Astrocyte (in vitro differentiated cells and primary cell): ENCODE measurements around the gene ANKRD12.

Source experiments
- CTCF ChIP-seq: IDR thresholded peaks from 2 replicates; pipeline ENCODE4 v1.5.1; 2011; ENCODE audit warnings: low read depth, mild to moderate bottlenecking, inconsistent platforms, low read length, moderate library complexity; ENCODE audit not compliant: insufficient read depth
- EZH2 ChIP-seq: IDR thresholded peaks from 2 replicates; pipeline ENCODE4 v1.6.1; 2012; ENCODE audit warnings: mild to moderate bottlenecking, low read length, inconsistent platforms; ENCODE audit not compliant: insufficient read depth

GRCh38 chr18:9148203-9148552, 11.6 kb downstream of the ANKRD12 start:
- TF ChIP-seq CTCF (no peak), EZH2 (no peak)
